LNCaP clone FGC (cell line): ENCODE measurements around the gene PTPRM.
"Not testable (repeated sequence)": the region's sequence is repeated elsewhere in the genome, so short reads cannot be mapped to it uniquely, and the experiment has no call there.

Experiments used
- DNase-seq: peaks from one replicate; pipeline ENCODE4 v3.0.0-alpha.2; 2011; ENCODE audit warnings: low read depth
- H3K4me3 ChIP-seq: 2 replicates; pipeline ENCODE4 v1.5.1; 2011; ENCODE audit warnings: mild to moderate bottlenecking, low read depth, low read length, control low read depth
- TF ChIP-seq, protein P1 (sequence below): IDR thresholded peaks from 2 replicates; pipeline ENCODE4 v1.5.1; 2012; ENCODE audit warnings: mild to moderate bottlenecking; ENCODE audit not compliant: control insufficient read depth, insufficient read depth; ENCODE audit errors: extremely low read depth

The PTPRM gene

GRCh38 chr18:8050616-8051329 is 483.7 kb downstream of the PTPRM start:
- TF ChIP-seq, protein P1, sequence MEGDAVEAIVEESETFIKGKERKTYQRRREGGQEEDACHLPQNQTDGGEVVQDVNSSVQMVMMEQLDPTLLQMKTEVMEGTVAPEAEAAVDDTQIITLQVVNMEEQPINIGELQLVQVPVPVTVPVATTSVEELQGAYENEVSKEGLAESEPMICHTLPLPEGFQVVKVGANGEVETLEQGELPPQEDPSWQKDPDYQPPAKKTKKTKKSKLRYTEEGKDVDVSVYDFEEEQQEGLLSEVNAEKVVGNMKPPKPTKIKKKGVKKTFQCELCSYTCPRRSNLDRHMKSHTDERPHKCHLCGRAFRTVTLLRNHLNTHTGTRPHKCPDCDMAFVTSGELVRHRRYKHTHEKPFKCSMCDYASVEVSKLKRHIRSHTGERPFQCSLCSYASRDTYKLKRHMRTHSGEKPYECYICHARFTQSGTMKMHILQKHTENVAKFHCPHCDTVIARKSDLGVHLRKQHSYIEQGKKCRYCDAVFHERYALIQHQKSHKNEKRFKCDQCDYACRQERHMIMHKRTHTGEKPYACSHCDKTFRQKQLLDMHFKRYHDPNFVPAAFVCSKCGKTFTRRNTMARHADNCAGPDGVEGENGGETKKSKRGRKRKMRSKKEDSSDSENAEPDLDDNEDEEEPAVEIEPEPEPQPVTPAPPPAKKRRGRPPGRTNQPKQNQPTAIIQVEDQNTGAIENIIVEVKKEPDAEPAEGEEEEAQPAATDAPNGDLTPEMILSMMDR = no peak
- DNase-seq = no peak
- no peak overlapping the region for H3K4me3 ChIP-seq

DNA sequence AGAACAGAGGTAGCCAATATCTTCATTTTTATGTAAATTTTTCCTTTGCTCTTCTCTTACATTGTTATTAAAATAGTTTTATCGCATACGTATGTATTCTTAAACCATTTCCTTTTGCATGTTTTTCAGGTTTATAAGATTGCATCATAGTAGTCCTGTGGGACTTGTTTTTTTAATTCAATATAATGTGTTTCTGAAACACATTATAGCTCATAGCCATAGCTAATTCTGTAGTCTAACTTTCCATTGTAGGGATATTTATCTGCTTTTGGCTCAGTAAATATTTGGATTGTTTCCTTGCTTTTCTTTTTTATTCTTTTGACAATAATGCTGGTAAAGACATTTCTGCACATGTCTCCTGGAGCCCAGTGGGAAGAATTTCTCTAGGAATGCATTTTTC is 484.3 kb downstream of the PTPRM start:
- DNase-seq = no peak
- TF ChIP-seq, protein P1 = no peak
- no peak overlapping the region for H3K4me3 ChIP-seq

DNA sequence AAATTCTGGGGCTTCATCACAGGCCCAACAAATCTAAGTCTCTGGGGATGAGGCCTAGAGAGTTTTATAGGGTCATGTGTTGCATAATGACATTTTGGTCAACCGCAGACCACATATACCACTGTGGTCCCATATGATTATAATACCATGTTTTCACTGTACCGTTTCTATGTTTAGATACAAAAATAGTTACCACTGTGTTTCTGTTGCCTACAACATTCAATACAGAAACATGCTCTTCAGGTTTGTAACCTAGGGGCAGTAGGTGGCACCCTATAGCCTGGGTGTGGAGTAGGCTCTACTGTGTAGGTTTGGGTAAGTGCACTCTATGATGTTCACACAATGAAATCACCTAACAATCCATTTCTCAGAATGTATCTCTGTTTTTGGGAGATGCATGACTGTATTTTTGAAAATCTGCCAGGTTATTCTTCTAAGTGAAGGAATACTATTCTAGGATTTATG is 485.2 kb downstream of the PTPRM start:
- TF ChIP-seq, protein P1 = peak; percentile 60
- DNase-seq = no peak
- H3K4me3 ChIP-seq = no peak overlapping the region

DNA sequence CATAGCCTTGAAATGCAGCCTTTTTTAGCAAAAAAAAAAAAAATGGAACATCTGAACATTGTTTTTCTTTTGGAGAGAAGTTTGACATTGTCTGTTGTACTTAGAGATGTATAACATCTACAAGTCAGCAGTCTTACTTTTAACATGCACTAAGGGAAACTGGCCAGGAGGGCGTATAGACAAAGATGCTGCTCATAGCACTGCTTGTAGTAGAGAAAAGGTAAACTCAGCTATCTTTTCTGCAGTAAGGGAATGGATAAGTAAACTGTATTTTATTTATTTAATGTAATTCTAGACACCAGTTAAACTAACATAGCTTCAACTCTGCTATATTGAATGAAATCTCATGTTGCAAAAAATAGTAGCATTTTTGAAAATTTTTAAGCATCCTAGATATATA is 489.6 kb downstream of the PTPRM start:
- DNase-seq = no peak
- TF ChIP-seq, protein P1 = no peak
- H3K4me3 ChIP-seq = no peak overlapping the region

GRCh38 chr18:8063152-8063551 is 496.0 kb downstream of the PTPRM start:
- H3K4me3 ChIP-seq, DNase-seq: not testable (repeated sequence)

DNA sequence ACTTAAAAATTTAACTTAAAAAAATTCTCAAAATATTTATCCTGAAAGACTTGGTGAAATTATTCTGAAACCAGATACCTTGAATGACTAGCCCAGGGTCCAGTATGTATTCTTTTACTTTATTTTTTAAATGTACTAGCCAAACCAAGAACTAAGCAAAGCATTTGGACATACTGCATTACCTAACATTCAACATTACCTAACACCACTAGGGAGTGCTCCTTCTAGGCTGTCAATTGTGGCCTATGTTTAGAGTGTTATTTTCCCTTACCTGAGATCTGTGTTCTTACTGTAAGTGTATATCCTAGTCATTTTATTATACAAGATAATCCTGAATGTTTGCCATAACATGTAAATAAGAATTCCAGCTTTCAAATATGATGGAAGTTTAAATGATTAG is 496.6 kb downstream of the PTPRM start:
- no peak for DNase-seq
- no peak overlapping the region for H3K4me3 ChIP-seq

DNA sequence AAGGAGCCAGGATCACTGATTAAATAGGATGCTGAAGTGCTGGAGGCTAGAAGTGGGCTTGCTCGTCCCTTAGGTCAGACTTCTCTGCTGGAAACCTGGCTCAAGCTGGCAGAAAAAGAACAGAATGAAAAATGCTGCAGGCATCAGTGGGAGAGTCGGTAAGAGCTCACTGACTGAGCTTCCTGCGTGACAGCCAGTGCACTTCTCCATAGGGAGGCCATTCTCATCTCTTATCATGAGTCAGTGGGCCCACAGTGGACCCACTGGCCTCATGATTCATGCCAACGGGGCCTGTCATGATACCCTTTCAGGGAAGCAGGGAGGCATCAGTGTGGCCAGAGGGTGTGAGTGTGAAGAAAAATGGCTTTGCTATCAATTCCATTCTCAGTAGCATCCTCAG is 498.2 kb downstream of the PTPRM start:
- TF ChIP-seq, protein P1 = no peak
- DNase-seq = no peak
- no peak overlapping the region for H3K4me3 ChIP-seq

More for the DNA sequence above, 496.6 kb downstream of the PTPRM start:
- TF ChIP-seq, protein P1 = no peak

DNA sequence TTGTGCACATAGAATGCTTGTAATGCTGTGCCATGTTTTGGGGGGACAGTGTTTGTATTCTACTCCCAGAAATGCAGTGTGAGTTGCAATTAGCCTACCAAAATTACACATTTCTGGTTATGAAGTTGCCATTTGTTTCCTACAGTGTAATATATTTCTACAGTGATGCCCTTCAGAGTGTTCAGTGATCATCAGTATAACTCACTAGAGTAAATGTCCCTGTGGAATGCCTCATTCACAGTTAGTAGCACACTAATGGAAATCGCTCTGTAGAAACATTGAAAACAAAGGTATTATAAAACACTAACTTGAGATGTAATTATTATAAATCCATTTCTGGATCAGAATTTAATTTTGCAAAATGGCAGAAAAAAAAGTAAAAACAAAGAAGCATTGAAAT is 498.7 kb downstream of the PTPRM start:
- no peak for DNase-seq
- H3K4me3 ChIP-seq = no peak overlapping the region
- TF ChIP-seq, protein P1 = no peak
